Measurements from ENCODE around the gene KMT2C.

KMT2C gene

GRCh38 chr7:152363798-152364197, 72.0 kb downstream of the KMT2C start:
- 100% methylated on average over 1 of the region's 1 CpG for WGBS

GRCh38 chr7:152362128-152362926, 73.5 kb downstream of the KMT2C start:
- no peak overlapping the region for H4K91ac ChIP-seq (ENCODE audit: low read length)
- H3K4me1 ChIP-seq (ENCODE audit: control insufficient read depth, insufficient read depth, low read depth, low read length) = peaks cover 3% of the 10 kb centered on the region
- WGBS = 92% methylated on average over 5 of the region's 6 CpGs
- no peak overlapping the region for H4K8ac ChIP-seq (ENCODE audit: low read length)
- no peak overlapping the region for H2AFZ ChIP-seq (ENCODE audit: low read depth, low read length)
- H2BK120ac ChIP-seq (ENCODE audit: low read depth, low read length) = no peak overlapping the region
- DNase-seq = no peak
- H3K14ac ChIP-seq (ENCODE audit: low read length in 2 of 2) = no peak overlapping the region
- no peak overlapping the region for H3K4me2 ChIP-seq (ENCODE audit: low read length, poor library complexity, severe bottlenecking)
- H3K27me3 ChIP-seq (ENCODE audit: control insufficient read depth in 1 of 2, insufficient read depth in 1 of 2, low read length in 2 of 2) = no peaks in the 10 kb centered on the region
- no peak overlapping the region for H3K27ac ChIP-seq (ENCODE audit: low read length, poor library complexity, severe bottlenecking)
- peaks cover 10% of the 10 kb centered on the region for H3K79me1 ChIP-seq (replicated peaks; ENCODE audit: low read length, poor library complexity, severe bottlenecking)
- H3K4ac ChIP-seq (ENCODE audit: low read depth in 1 of 2, low read length in 2 of 2) = no peak overlapping the region
- H2BK15ac ChIP-seq (ENCODE audit: low read depth, poor library complexity, severe bottlenecking) = no peak overlapping the region
- no peak overlapping the region for H2BK12ac ChIP-seq (ENCODE audit: low read length in 2 of 2)
- no peak overlapping the region for H3K9ac ChIP-seq (ENCODE audit: low read length)
- no peak overlapping the region for H3K18ac ChIP-seq (ENCODE audit: low read depth in 1 of 2, low read length in 2 of 2)
- H3K9me3 ChIP-seq (ENCODE audit: control insufficient read depth, low read length) = no peaks in the 10 kb centered on the region
- H3K4me3 ChIP-seq (ENCODE audit: insufficient read depth in 1 of 2, low read depth in 1 of 2, low read length in 2 of 2) = no peak overlapping the region
- H3K36me3 ChIP-seq (ENCODE audit: control insufficient read depth in 1 of 2, insufficient read depth in 2 of 2, low read depth in 1 of 2, low read length in 2 of 2) = peaks cover 0 to 4% of the 10 kb centered on the region in 2 experiments
- H3K23ac ChIP-seq (ENCODE audit: low read length in 2 of 2) = no peak overlapping the region
- no peak overlapping the region for H2BK5ac ChIP-seq (ENCODE audit: low read depth, low read length, poor library complexity, severe bottlenecking)
- H2AK5ac ChIP-seq (ENCODE audit: low read length, severe bottlenecking) = no peak overlapping the region

More at GRCh38 chr7:152363798-152364197, 72.0 kb downstream of the KMT2C start:
- Histone ChIP-seq H4K91ac (ENCODE audit: low read length) (no peak overlapping the region), H3K18ac (ENCODE audit: low read depth in 1 of 2, low read length in 2 of 2) (no peak overlapping the region), H3K36me3 (ENCODE audit: control insufficient read depth in 1 of 2, insufficient read depth in 2 of 2, low read depth in 1 of 2, low read length in 2 of 2) (peaks cover 0 to 4% of the 10 kb centered on the region in 2 experiments), H3K4me3 (ENCODE audit: insufficient read depth in 1 of 2, low read depth in 1 of 2, low read length in 2 of 2) (no peak overlapping the region), H4K8ac (ENCODE audit: low read length) (no peak overlapping the region), H2AK5ac (ENCODE audit: low read length, severe bottlenecking) (no peak overlapping the region), H3K14ac (ENCODE audit: low read length in 2 of 2) (no peak overlapping the region), H2BK5ac (ENCODE audit: low read depth, low read length, poor library complexity, severe bottlenecking) (no peak overlapping the region), H3K27me3 (ENCODE audit: control insufficient read depth in 1 of 2, insufficient read depth in 1 of 2, low read length in 2 of 2) (no peaks in the 10 kb centered on the region), H3K4ac (ENCODE audit: low read depth in 1 of 2, low read length in 2 of 2) (no peak overlapping the region), H2BK15ac (ENCODE audit: low read depth, poor library complexity, severe bottlenecking) (no peak overlapping the region), H3K23ac (ENCODE audit: low read length in 2 of 2) (no peak overlapping the region), H3K79me1 (replicated peaks; ENCODE audit: low read length, poor library complexity, severe bottlenecking) (peaks cover 9% of the 10 kb centered on the region), H3K9ac (ENCODE audit: low read length) (no peak overlapping the region), H2BK12ac (ENCODE audit: low read length in 2 of 2) (no peak overlapping the region), H3K4me2 (ENCODE audit: low read length, poor library complexity, severe bottlenecking) (no peak overlapping the region), H2BK120ac (ENCODE audit: low read depth, low read length) (no peak overlapping the region), H3K4me1 (ENCODE audit: control insufficient read depth, insufficient read depth, low read depth, low read length) (peaks cover 3% of the 10 kb centered on the region), H2AFZ (ENCODE audit: low read depth, low read length) (no peak overlapping the region), H3K27ac (ENCODE audit: low read length, poor library complexity, severe bottlenecking) (no peak overlapping the region), H3K9me3 (ENCODE audit: control insufficient read depth, low read length) (no peaks in the 10 kb centered on the region)
- DNase-seq = no peak

GRCh38 chr7:152355474-152356057, 80.2 kb downstream of the KMT2C start:
- no peak overlapping the region for H3K9ac ChIP-seq (ENCODE audit: low read length)
- H3K23ac ChIP-seq (ENCODE audit: low read length in 2 of 2) = no peak overlapping the region
- H2AFZ ChIP-seq (ENCODE audit: low read depth, low read length) = no peak overlapping the region
- H2BK5ac ChIP-seq (ENCODE audit: low read depth, low read length, poor library complexity, severe bottlenecking) = no peak overlapping the region
- 100% methylated on average over 1 of the region's 2 CpGs for WGBS
- DNase-seq = no peak
- peaks cover 17% of the 10 kb centered on the region for H3K79me1 ChIP-seq (replicated peaks; ENCODE audit: low read length, poor library complexity, severe bottlenecking)
- no peak overlapping the region for H3K14ac ChIP-seq (ENCODE audit: low read length in 2 of 2)
- no peak overlapping the region for H3K4me3 ChIP-seq (ENCODE audit: insufficient read depth in 1 of 2, low read depth in 1 of 2, low read length in 2 of 2)
- H3K18ac ChIP-seq (ENCODE audit: low read depth in 1 of 2, low read length in 2 of 2) = no peak overlapping the region
- H3K9me3 ChIP-seq (ENCODE audit: control insufficient read depth, low read length) = no peaks in the 10 kb centered on the region
- H4K8ac ChIP-seq (ENCODE audit: low read length) = no peak overlapping the region
- H3K4me1 ChIP-seq (ENCODE audit: control insufficient read depth, insufficient read depth, low read depth, low read length) = peaks cover 1% of the 10 kb centered on the region
- H3K27ac ChIP-seq (ENCODE audit: low read length, poor library complexity, severe bottlenecking) = no peak overlapping the region
- peaks cover 5 to 32% of the 10 kb centered on the region in 2 experiments for H3K36me3 ChIP-seq (ENCODE audit: control insufficient read depth in 1 of 2, insufficient read depth in 2 of 2, low read depth in 1 of 2, low read length in 2 of 2)
- H2BK12ac ChIP-seq (ENCODE audit: low read length in 2 of 2) = no peak overlapping the region
- H2AK5ac ChIP-seq (ENCODE audit: low read length, severe bottlenecking) = no peak overlapping the region
- no peak overlapping the region for H2BK15ac ChIP-seq (ENCODE audit: low read depth, poor library complexity, severe bottlenecking)
- H4K91ac ChIP-seq (ENCODE audit: low read length) = no peak overlapping the region
- H3K4me2 ChIP-seq (ENCODE audit: low read length, poor library complexity, severe bottlenecking) = no peak overlapping the region
- no peak overlapping the region for H3K4ac ChIP-seq (ENCODE audit: low read depth in 1 of 2, low read length in 2 of 2)
- no peak overlapping the region for H2BK120ac ChIP-seq (ENCODE audit: low read depth, low read length)
- no peaks in the 10 kb centered on the region for H3K27me3 ChIP-seq (ENCODE audit: control insufficient read depth in 1 of 2, insufficient read depth in 1 of 2, low read length in 2 of 2)

- no peak overlapping the region for H3K4ac ChIP-seq (ENCODE audit: low read depth in 1 of 2, low read length in 2 of 2)
- no peak overlapping the region for H3K18ac ChIP-seq (ENCODE audit: low read depth in 1 of 2, low read length in 2 of 2)
- H3K9me3 ChIP-seq (ENCODE audit: control insufficient read depth, low read length) = no peaks in the 10 kb centered on the region
- H4K8ac ChIP-seq (ENCODE audit: low read length) = no peak overlapping the region
- peak; percentile 24 for DNase-seq
- no peak overlapping the region for H3K4me3 ChIP-seq (ENCODE audit: insufficient read depth in 1 of 2, low read depth in 1 of 2, low read length in 2 of 2)
- no peak overlapping the region for H3K14ac ChIP-seq (ENCODE audit: low read length in 2 of 2)
- no peak overlapping the region for H3K4me2 ChIP-seq (ENCODE audit: low read length, poor library complexity, severe bottlenecking)
- no peak overlapping the region for H2BK12ac ChIP-seq (ENCODE audit: low read length in 2 of 2)
- H3K79me1 ChIP-seq (replicated peaks; ENCODE audit: low read length, poor library complexity, severe bottlenecking) = peaks cover 18% of the 10 kb centered on the region
- no peak overlapping the region for H2BK120ac ChIP-seq (ENCODE audit: low read depth, low read length)
- H3K23ac ChIP-seq (ENCODE audit: low read length in 2 of 2) = no peak overlapping the region
- H3K4me1 ChIP-seq (ENCODE audit: control insufficient read depth, insufficient read depth, low read depth, low read length) = peaks cover 1% of the 10 kb centered on the region
- no peak overlapping the region for H2BK5ac ChIP-seq (ENCODE audit: low read depth, low read length, poor library complexity, severe bottlenecking)
- H4K91ac ChIP-seq (ENCODE audit: low read length) = no peak overlapping the region
- H3K9ac ChIP-seq (ENCODE audit: low read length) = no peak overlapping the region
- WGBS = no CpG with 5 or more reads among the region's 1 CpG
- no peak overlapping the region for H2AK5ac ChIP-seq (ENCODE audit: low read length, severe bottlenecking)
- H3K36me3 ChIP-seq (ENCODE audit: control insufficient read depth in 1 of 2, insufficient read depth in 2 of 2, low read depth in 1 of 2, low read length in 2 of 2) = peaks cover 7 to 42% of the 10 kb centered on the region in 2 experiments
- no peaks in the 10 kb centered on the region for H3K27me3 ChIP-seq (ENCODE audit: control insufficient read depth in 1 of 2, insufficient read depth in 1 of 2, low read length in 2 of 2)
- no peak overlapping the region for H2AFZ ChIP-seq (ENCODE audit: low read depth, low read length)
- H3K27ac ChIP-seq (ENCODE audit: low read length, poor library complexity, severe bottlenecking) = peak overlapping the region; percentile 19
- H2BK15ac ChIP-seq (ENCODE audit: low read depth, poor library complexity, severe bottlenecking) = no peak overlapping the region
Measured at GRCh38 chr7:152354061-152354460, 81.7 kb downstream of the KMT2C start.

All from mesenchymal stem cell (in vitro differentiated cells and primary cell).